H1 (cell line): Measurements from ENCODE around the gene SMAD7. TPM values are rescaled to one million over a fixed set of nuclear protein-coding genes. Genes with fewer than 3 reads are reported as not detected.
A peak's percentile ranks its signal among the peaks of the same experiment; 100 is the strongest.

Source experiments
- CTCF ChIA-PET: fragments of 300-600 bp; sonication (Branson Sonifier 250); formaldehyde crosslinking; loops from one replicate; lab custom pipeline; 2021; ENCODE audit not compliant: partially characterized antibody; lab: Charles Lee
- POLR2A ChIA-PET: fragments of 300-600 bp; sonication (Branson Sonifier 250); formaldehyde crosslinking; loops from one replicate; lab custom pipeline; 2021; ENCODE audit warnings: inconsistent platforms; ENCODE audit not compliant: partially characterized antibody; lab: Charles Lee
- DNase-seq, 2 experiments: peaks; one replicate each; pipeline versions ENCODE4 v3.0.0 to v3.0.0-alpha.2; 2010 to 2022; ENCODE audit warnings: low spot score in 2 of 2, low read depth in 1 of 2, mixed read lengths in 1 of 2
- FAIRE-seq: peaks from 2 replicates; lab custom pipeline; 2011; peaks lifted over from hg19 to GRCh38; lab: Jason Lieb, UNC
- H2AFZ ChIP-seq: 2 replicates; pipeline ENCODE4 v1.8.1; 2012; ENCODE audit warnings: low read length, inconsistent platforms
- H2AK5ac ChIP-seq: 2 replicates; pipeline ENCODE4 v1.6.1; 2013; ENCODE audit warnings: low read depth, low read length
- H2BK120ac ChIP-seq: replicated peaks from 2 replicates; pipeline ENCODE3; 2013; ENCODE audit warnings: low read depth, low read length, inconsistent platforms
- H2BK12ac ChIP-seq: 2 replicates; pipeline ENCODE4 v1.6.1; 2013; ENCODE audit warnings: low read depth, low read length
- H2BK15ac ChIP-seq: 2 replicates; pipeline ENCODE4 v1.6.1; 2013; ENCODE audit warnings: low read length
- H2BK20ac ChIP-seq: 2 replicates; pipeline ENCODE4 v1.6.1; 2013; ENCODE audit warnings: low read length
- H2BK5ac ChIP-seq: 2 replicates; pipeline ENCODE4 v1.6.1; 2013; ENCODE audit warnings: low read depth, low read length
- H3K14ac ChIP-seq: 2 replicates; pipeline ENCODE4 v1.6.1; 2013; ENCODE audit warnings: inconsistent platforms; ENCODE audit not compliant: insufficient read length
- H3K18ac ChIP-seq: 2 replicates; pipeline ENCODE4 v1.6.1; 2013; ENCODE audit warnings: low read length; ENCODE audit errors: extremely low read depth
- H3K23ac ChIP-seq: 2 replicates; pipeline ENCODE4 v1.6.1; 2013; ENCODE audit warnings: inconsistent platforms; ENCODE audit not compliant: insufficient read length
- H3K23me2 ChIP-seq: 2 replicates; pipeline ENCODE4 v1.6.1; 2013; ENCODE audit warnings: low read depth, low read length
- H3K27ac ChIP-seq: 2 replicates; pipeline ENCODE4 v1.6.1; 2011; ENCODE audit warnings: low read depth, low read length, inconsistent platforms
- H3K27me3 ChIP-seq, 4 experiments: replicated peaks in 1 of 4; 1 replicate in 1 of 4; 2 replicates in 3 of 4; pipeline versions ENCODE4 v1.6.1 to v1.8.1; 2011 to 2013; ENCODE audit warnings: low read length in 3 of 4, mild to moderate bottlenecking in 3 of 4, inconsistent platforms in 2 of 4, mixed read lengths in 2 of 4, moderate library complexity in 1 of 4; ENCODE audit not compliant: control insufficient read depth in 3 of 4, insufficient read depth in 3 of 4; ENCODE audit errors: extremely low read depth in 1 of 4
- H3K36me3 ChIP-seq, 4 experiments: 2 replicates each; pipeline versions ENCODE4 v1.6.1 to v1.8.1; 2011 to 2013; ENCODE audit warnings: mild to moderate bottlenecking in 4 of 4, low read length in 3 of 4, moderate library complexity in 2 of 4, control low read depth in 1 of 4, inconsistent platforms in 1 of 4; ENCODE audit not compliant: insufficient read depth in 4 of 4, control insufficient read depth in 2 of 4
- H3K4ac ChIP-seq: replicated peaks from 2 replicates; pipeline ENCODE3; 2013; ENCODE audit warnings: low read length, low read depth, mixed read lengths, inconsistent platforms; ENCODE audit not compliant: insufficient read length
- H3K4me1 ChIP-seq, 4 experiments: replicated peaks in 1 of 4; 1 replicate in 1 of 4; 2 replicates in 3 of 4; pipeline versions ENCODE4 v1.6.1 to v1.8.1; 2011 to 2013; ENCODE audit warnings: low read length in 3 of 4, inconsistent platforms in 2 of 4, mixed read lengths in 1 of 4; ENCODE audit not compliant: insufficient read depth in 4 of 4, control insufficient read depth in 3 of 4
- H3K4me2 ChIP-seq, 2 experiments: 2 replicates each; pipeline versions ENCODE4 v1.6.1 to v1.8.1; 2011 to 2013; ENCODE audit warnings: low read depth in 2 of 2, low read length in 2 of 2, control low read depth in 1 of 2, inconsistent platforms in 1 of 2, mild to moderate bottlenecking in 1 of 2; ENCODE audit not compliant: insufficient read depth in 1 of 2
- H3K4me3 ChIP-seq, 4 experiments: fragments of 200-600, 300-600 bp in 1 of 4; sonication (generic), shearing (Covaris generic), sonication (Bioruptor Twin) in 1 of 4; 2 replicates each; pipeline versions ENCODE4 v1.5.1 to v1.8.1; 2011 to 2016; ENCODE audit warnings: low read length in 4 of 4, low read depth in 3 of 4, control low read depth in 2 of 4, inconsistent platforms in 2 of 4, mild to moderate bottlenecking in 2 of 4, mixed read lengths in 1 of 4, moderate library complexity in 1 of 4; ENCODE audit not compliant: insufficient read depth in 2 of 4; ENCODE audit errors: extremely low read depth in 1 of 4
- H3K56ac ChIP-seq: replicated peaks from 2 replicates; pipeline ENCODE3; 2013; ENCODE audit warnings: low read depth, mild to moderate bottlenecking, mixed read lengths, low read length, inconsistent platforms; ENCODE audit not compliant: insufficient read length
- H3K79me1 ChIP-seq: 2 replicates; pipeline ENCODE4 v1.6.1; 2013; ENCODE audit warnings: low read depth, low read length, control low read depth
- H3K79me2 ChIP-seq, 2 experiments: 2 replicates each; pipeline versions ENCODE4 v1.6.1 to v1.8.1; 2012 to 2013; ENCODE audit warnings: low read length in 2 of 2, mild to moderate bottlenecking in 2 of 2, inconsistent platforms in 1 of 2; ENCODE audit not compliant: insufficient read depth in 2 of 2, control insufficient read depth in 1 of 2
- H3K9ac ChIP-seq, 4 experiments: replicated peaks in 1 of 4; 1 replicate in 1 of 4; 2 replicates in 3 of 4; pipeline versions ENCODE4 v1.6.1 to v1.8.1; 2011 to 2013; ENCODE audit warnings: low read depth in 3 of 4, low read length in 3 of 4, control low read depth in 2 of 4, mild to moderate bottlenecking in 2 of 4, moderate library complexity in 2 of 4, inconsistent platforms in 1 of 4; ENCODE audit errors: extremely low read depth in 1 of 4
- H3K9me3 ChIP-seq, 2 experiments: 2 replicates each; pipeline versions ENCODE4 v1.6.1 to v1.8.1; 2012 to 2013; ENCODE audit warnings: mild to moderate bottlenecking in 2 of 2, moderate library complexity in 2 of 2, control low read depth in 1 of 2, inconsistent platforms in 1 of 2, low read depth in 1 of 2, low read length in 1 of 2, mixed read lengths in 1 of 2; ENCODE audit not compliant: insufficient read depth in 2 of 2
- H4K20me1 ChIP-seq, 2 experiments: replicated peaks in 1 of 2; 2 replicates each; pipeline versions ENCODE3 to v1.8.1; 2011 to 2013; ENCODE audit warnings: inconsistent platforms in 2 of 2, low read length in 2 of 2, mild to moderate bottlenecking in 1 of 2; ENCODE audit not compliant: insufficient read depth in 2 of 2, control insufficient read depth in 1 of 2
- H4K5ac ChIP-seq: 2 replicates; pipeline ENCODE4 v1.6.1; 2013; ENCODE audit warnings: low read length, low read depth, mixed read lengths, inconsistent platforms; ENCODE audit not compliant: insufficient read length
- H4K8ac ChIP-seq: 2 replicates; pipeline ENCODE4 v1.8.0; 2013; ENCODE audit warnings: mild to moderate bottlenecking, moderate library complexity, low read length, inconsistent platforms; ENCODE audit not compliant: insufficient read depth; ENCODE audit errors: extremely low read depth
- H4K91ac ChIP-seq: replicated peaks from 2 replicates; pipeline ENCODE3; 2013; ENCODE audit warnings: low read length, mixed read lengths, inconsistent platforms; ENCODE audit not compliant: insufficient read length
- CTCF ChIP-seq, 3 experiments: IDR thresholded peaks; 1 replicate in 2 of 3; 2 replicates in 1 of 3; pipeline versions ENCODE4 v1.5.1 to v1.6.1; 2011; ENCODE audit warnings: low read length in 3 of 3, mild to moderate bottlenecking in 3 of 3, inconsistent platforms in 2 of 3, low read depth in 1 of 3, moderate library complexity in 1 of 3; ENCODE audit not compliant: insufficient read depth in 1 of 3; ENCODE audit errors: control extremely low read depth in 1 of 3
- EGR1 ChIP-seq: IDR thresholded peaks from 2 replicates; pipeline ENCODE4 v1.6.1; 2011; ENCODE audit warnings: low read depth, low read length, borderline replicate concordance
- HDAC2 ChIP-seq, 2 experiments: fragments of 300-600 bp in 1 of 2; sonication (generic) in 1 of 2; IDR thresholded peaks; 2 replicates each; pipeline ENCODE4 v1.6.1; 2011 to 2012; ENCODE audit warnings: low read depth in 2 of 2, low read length in 2 of 2, mild to moderate bottlenecking in 2 of 2, moderate library complexity in 2 of 2, borderline replicate concordance in 1 of 2, inconsistent platforms in 1 of 2
- KDM5A ChIP-seq: fragments of 200-600 bp; IDR thresholded peaks from 2 replicates; pipeline ENCODE4 v1.7.1; 2012; ENCODE audit warnings: mild to moderate bottlenecking, low read length, inconsistent platforms, mixed read lengths
- RFX5 ChIP-seq: IDR thresholded peaks from 2 replicates; pipeline ENCODE4 v1.6.1; 2011; ENCODE audit warnings: low read depth, low read length, improper control_type of control experiment, borderline replicate concordance
- SP1 ChIP-seq: IDR thresholded peaks from 2 replicates; pipeline ENCODE4 v1.6.1; 2011; ENCODE audit warnings: low read depth, low read length
- SUZ12 ChIP-seq: fragments of 200-600 bp; sonication (generic); IDR thresholded peaks from 2 replicates; pipeline ENCODE4 v1.6.1; 2012; ENCODE audit warnings: mild to moderate bottlenecking, inconsistent platforms, low read length, moderate library complexity, mixed read lengths
- TAF1 ChIP-seq: IDR thresholded peaks from 2 replicates; pipeline ENCODE4 v1.6.1; 2011; ENCODE audit warnings: mild to moderate bottlenecking, low read depth, low read length
- TAF7 ChIP-seq: optimal IDR thresholded peaks from 2 replicates; pipeline ENCODE3; 2011; ENCODE audit warnings: low read depth, mild to moderate bottlenecking, inconsistent platforms, low read length, moderate library complexity, borderline replicate concordance
- WGBS, 2 experiments: shearing (Covaris generic) in 1 of 2; methylation state at CpG; one replicate each; pipeline versions ENCODE4 v1.1.6 to v1.1.7; 2013 to 2015; ENCODE audit warnings: low lambda C conversion rate in 2 of 2, mixed read lengths in 2 of 2, inconsistent platforms in 1 of 2, low coverage in 1 of 2, missing lambda C conversion rate in 1 of 2; ENCODE audit not compliant: insufficient replicate concordance in 2 of 2, insufficient coverage in 1 of 2, insufficient read length in 1 of 2; ENCODE audit errors: extremely low coverage in 1 of 2, missing lambda C conversion rate in 1 of 2; 5-methylcytosine and 5-hydroxymethylcytosine counted together
- polyA plus RNA-seq, 7 experiments: library from polyadenylated mRNA; depleted of rRNA in 3 of 7; stranded (reverse) in 5 of 7; unstranded in 2 of 7; fragments of >200 nt in 5 of 7; fragments of 200-250 nt in 2 of 7; gene quantifications; 1 replicate in 5 of 7; 2 replicates in 1 of 7; 4 replicates in 1 of 7; pipeline versions ENCODE4 v1.2.1 to v1.2.3, GENCODE V29; 2011 to 2013; ENCODE audit warnings: missing spikeins in 2 of 7, mixed read lengths in 2 of 7
- total RNA-seq: library from RNA; stranded (reverse); fragmentation: NEBNext Ultra II Directional; extraction: Animal tissue kit (Norgen Biotek cat#: 25700); gene quantifications from 2 replicates; pipeline ENCODE4 v1.2.1, GENCODE V29; 2021

The SMAD7 gene
- total and polyA plus RNA-seq, 2 of the 8 experiments (the other 6 are each of a cell fraction or from before 2014, with no cell fraction given) = 6.5 to 15.5 TPM

GRCh38 chr18:48887294-48887904, 63.4 kb downstream of the SMAD7 start:
- DNase-seq = no peak
- Histone ChIP-seq H2BK15ac (no peak overlapping the region; the same call in 1 of the 2 replicates), H3K79me2 (no peaks in the 10 kb centered on the region), H3K36me3 (no peaks in the 10 kb centered on the region), H4K20me1 (no peaks in the 10 kb centered on the region), H2BK12ac (peak overlapping the region; percentile 68; the same call in 1 of the 2 replicates), H3K9me3 (no peaks in the 10 kb centered on the region), H2BK5ac (0 out of 2 replicates have a peak overlapping the region, but pooled peaks have one; percentile 35), H3K18ac (no peak overlapping the region; the same call in 1 of the 2 replicates), H4K8ac (no peak overlapping the region; the same call in 1 of the 2 replicates), H3K4me1 (peaks cover 0 to 26% (median 15%) of the 10 kb centered on the region in 4 experiments; a peak in 6 of 7 replicates), H3K14ac (no peak overlapping the region), H3K27ac (no peak overlapping the region), H3K23ac (no peak overlapping the region), H3K27me3 (no peaks in the 10 kb centered on the region), H2BK120ac (no peak overlapping the region), H2AFZ (no peak overlapping the region), H3K4me2 (no peak overlapping the region), H3K4ac (no peak overlapping the region), H4K91ac (peak overlapping the region; percentile 10), H3K23me2 (no peaks in the 10 kb centered on the region), H2BK20ac (no peak overlapping the region), H3K9ac (no peak overlapping the region), H3K4me3 (no peak overlapping the region), H3K56ac (no peak overlapping the region), H2AK5ac (0 out of 2 replicates have a peak overlapping the region, but pooled peaks have one; percentile 61), H3K79me1 (no peaks in the 10 kb centered on the region), H4K5ac (no peak overlapping the region)
- ChIA-PET POLR2A (no interaction called here), CTCF (interaction anchor here (1.7 kb wide), 1 partner anchor 110 kb away, joined by 3 read pairs; no protein-coding TSS in a partner anchor)
- WGBS, 2 experiments = 94% methylated on average over 12 of the region's 12 CpGs; no CpG with 5 or more reads in 1 of the 2 experiments
- FAIRE-seq = no peak
- TF ChIP-seq TAF1 = no peak
- no peak for TF ChIP-seq KDM5A
- TF ChIP-seq TAF7 = no peak
- TF ChIP-seq HDAC2 (IDR thresholded peaks at IDR 0.05; ENCODE audit: borderline replicate concordance in 1 of 2, low read depth in 2 of 2, low read length in 2 of 2) = no peak
- TF ChIP-seq RFX5 = no peak
- no peak for TF ChIP-seq EGR1
- TF ChIP-seq SP1 = no peak
- no peak for TF ChIP-seq CTCF (IDR thresholded peaks at IDR 0.05; ENCODE audit: control extremely low read depth in 1 of 3, insufficient read depth in 1 of 3, low read depth in 1 of 3, low read length in 3 of 3)
- no peak for TF ChIP-seq SUZ12
